GM23338 (cell line): ENCODE measurements around the gene MCUR1.
"Not testable (repeated sequence)": the region's sequence is repeated elsewhere in the genome, so short reads cannot be mapped to it uniquely, and the experiment has no call there.

ENCODE experiments used
- CREB1 ChIP-seq: fragments of 250-450 bp; sonication (Bioruptor Pico); IDR thresholded peaks from 2 replicates; pipeline ENCODE4 v1.5.0; 2020; ENCODE audit warnings: low read depth, mild to moderate bottlenecking, moderate library complexity
- CTCF ChIP-seq, 2 experiments: fragments of 200-600 bp in 1 of 2; sonication (generic) in 1 of 2; conservative IDR thresholded peaks; 2 replicates each; pipeline versions ENCODE4 v1.5.1 to v1.6.1; 2016 to 2017; ENCODE audit warnings: antibody characterized with exemption in 2 of 2, low read depth in 2 of 2, mild to moderate bottlenecking in 2 of 2, moderate library complexity in 1 of 2
- EZH2 ChIP-seq: fragments of 200-600 bp; sonication (generic); IDR thresholded peaks from one replicate; pipeline ENCODE4 v1.8.0; 2017; ENCODE audit warnings: antibody characterized with exemption, mild to moderate bottlenecking, low read depth; ENCODE audit not compliant: unreplicated experiment
- EZH2phosphoT487 ChIP-seq: fragments of 200-600 bp; sonication (generic); IDR thresholded peaks from one replicate; pipeline ENCODE4 v1.8.1; 2018; ENCODE audit warnings: antibody characterized with exemption; ENCODE audit not compliant: unreplicated experiment
- JUNB ChIP-seq: IDR thresholded peaks from one replicate; pipeline ENCODE4 v1.6.1; 2016; ENCODE audit warnings: antibody characterized with exemption; ENCODE audit not compliant: unreplicated experiment
- POLR2AphosphoS5 ChIP-seq: IDR thresholded peaks from 2 replicates; pipeline ENCODE4 v1.6.1; 2016; ENCODE audit warnings: antibody characterized with exemption, low read depth
- STAT1 ChIP-seq: IDR thresholded peaks from one replicate; pipeline ENCODE4 v1.6.1; 2016; ENCODE audit warnings: antibody characterized with exemption; ENCODE audit not compliant: unreplicated experiment
- ZNF114 ChIP-seq: fragments of 250-450 bp; sonication (Bioruptor Pico); IDR thresholded peaks from 2 replicates; pipeline ENCODE4 v1.5.0; 2020; ENCODE audit warnings: mild to moderate bottlenecking, moderate library complexity
- TF ChIP-seq, protein P1 (sequence below): IDR thresholded peaks from one replicate; pipeline ENCODE4 v1.6.1; 2018; ENCODE audit warnings: antibody characterized with exemption; ENCODE audit not compliant: unreplicated experiment
- TF ChIP-seq, protein P2 (sequence below): fragments of 250-450 bp; sonication (Bioruptor Pico); IDR thresholded peaks from 2 replicates; pipeline ENCODE4 v1.5.0; 2020; ENCODE audit warnings: mild to moderate bottlenecking, moderate library complexity

DNA sequence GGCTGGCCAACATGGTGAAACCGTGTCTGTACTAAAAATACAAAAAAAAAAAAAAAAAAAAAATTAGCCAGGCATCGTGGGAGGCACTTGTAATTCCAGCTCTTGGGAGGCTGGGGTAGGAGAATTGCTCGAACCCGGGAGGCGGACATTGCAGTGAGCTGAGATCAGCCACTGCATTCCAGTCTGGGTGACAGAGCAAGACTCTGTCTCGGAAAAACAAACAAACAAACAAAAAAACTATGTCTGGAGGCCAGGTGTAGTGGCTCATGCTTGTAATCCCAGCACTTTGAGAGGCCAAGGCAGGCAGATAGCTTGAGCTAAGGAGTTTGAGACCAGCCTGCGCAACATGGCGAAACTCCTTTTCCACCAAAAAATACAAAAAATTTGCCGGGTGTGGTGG lies 38.9 kb downstream of the MCUR1 start:
- not testable (repeated sequence) for TF ChIP-seq CTCF (conservative IDR thresholded peaks at IDR 0.05; ENCODE audit: low read depth in 2 of 2); EZH2; POLR2AphosphoS5; EZH2phosphoT487; ZNF114; JUNB; STAT1; CREB1
- TF ChIP-seq, protein P1, sequence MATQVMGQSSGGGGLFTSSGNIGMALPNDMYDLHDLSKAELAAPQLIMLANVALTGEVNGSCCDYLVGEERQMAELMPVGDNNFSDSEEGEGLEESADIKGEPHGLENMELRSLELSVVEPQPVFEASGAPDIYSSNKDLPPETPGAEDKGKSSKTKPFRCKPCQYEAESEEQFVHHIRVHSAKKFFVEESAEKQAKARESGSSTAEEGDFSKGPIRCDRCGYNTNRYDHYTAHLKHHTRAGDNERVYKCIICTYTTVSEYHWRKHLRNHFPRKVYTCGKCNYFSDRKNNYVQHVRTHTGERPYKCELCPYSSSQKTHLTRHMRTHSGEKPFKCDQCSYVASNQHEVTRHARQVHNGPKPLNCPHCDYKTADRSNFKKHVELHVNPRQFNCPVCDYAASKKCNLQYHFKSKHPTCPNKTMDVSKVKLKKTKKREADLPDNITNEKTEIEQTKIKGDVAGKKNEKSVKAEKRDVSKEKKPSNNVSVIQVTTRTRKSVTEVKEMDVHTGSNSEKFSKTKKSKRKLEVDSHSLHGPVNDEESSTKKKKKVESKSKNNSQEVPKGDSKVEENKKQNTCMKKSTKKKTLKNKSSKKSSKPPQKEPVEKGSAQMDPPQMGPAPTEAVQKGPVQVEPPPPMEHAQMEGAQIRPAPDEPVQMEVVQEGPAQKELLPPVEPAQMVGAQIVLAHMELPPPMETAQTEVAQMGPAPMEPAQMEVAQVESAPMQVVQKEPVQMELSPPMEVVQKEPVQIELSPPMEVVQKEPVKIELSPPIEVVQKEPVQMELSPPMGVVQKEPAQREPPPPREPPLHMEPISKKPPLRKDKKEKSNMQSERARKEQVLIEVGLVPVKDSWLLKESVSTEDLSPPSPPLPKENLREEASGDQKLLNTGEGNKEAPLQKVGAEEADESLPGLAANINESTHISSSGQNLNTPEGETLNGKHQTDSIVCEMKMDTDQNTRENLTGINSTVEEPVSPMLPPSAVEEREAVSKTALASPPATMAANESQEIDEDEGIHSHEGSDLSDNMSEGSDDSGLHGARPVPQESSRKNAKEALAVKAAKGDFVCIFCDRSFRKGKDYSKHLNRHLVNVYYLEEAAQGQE = not testable (repeated sequence)
- TF ChIP-seq, protein P2, sequence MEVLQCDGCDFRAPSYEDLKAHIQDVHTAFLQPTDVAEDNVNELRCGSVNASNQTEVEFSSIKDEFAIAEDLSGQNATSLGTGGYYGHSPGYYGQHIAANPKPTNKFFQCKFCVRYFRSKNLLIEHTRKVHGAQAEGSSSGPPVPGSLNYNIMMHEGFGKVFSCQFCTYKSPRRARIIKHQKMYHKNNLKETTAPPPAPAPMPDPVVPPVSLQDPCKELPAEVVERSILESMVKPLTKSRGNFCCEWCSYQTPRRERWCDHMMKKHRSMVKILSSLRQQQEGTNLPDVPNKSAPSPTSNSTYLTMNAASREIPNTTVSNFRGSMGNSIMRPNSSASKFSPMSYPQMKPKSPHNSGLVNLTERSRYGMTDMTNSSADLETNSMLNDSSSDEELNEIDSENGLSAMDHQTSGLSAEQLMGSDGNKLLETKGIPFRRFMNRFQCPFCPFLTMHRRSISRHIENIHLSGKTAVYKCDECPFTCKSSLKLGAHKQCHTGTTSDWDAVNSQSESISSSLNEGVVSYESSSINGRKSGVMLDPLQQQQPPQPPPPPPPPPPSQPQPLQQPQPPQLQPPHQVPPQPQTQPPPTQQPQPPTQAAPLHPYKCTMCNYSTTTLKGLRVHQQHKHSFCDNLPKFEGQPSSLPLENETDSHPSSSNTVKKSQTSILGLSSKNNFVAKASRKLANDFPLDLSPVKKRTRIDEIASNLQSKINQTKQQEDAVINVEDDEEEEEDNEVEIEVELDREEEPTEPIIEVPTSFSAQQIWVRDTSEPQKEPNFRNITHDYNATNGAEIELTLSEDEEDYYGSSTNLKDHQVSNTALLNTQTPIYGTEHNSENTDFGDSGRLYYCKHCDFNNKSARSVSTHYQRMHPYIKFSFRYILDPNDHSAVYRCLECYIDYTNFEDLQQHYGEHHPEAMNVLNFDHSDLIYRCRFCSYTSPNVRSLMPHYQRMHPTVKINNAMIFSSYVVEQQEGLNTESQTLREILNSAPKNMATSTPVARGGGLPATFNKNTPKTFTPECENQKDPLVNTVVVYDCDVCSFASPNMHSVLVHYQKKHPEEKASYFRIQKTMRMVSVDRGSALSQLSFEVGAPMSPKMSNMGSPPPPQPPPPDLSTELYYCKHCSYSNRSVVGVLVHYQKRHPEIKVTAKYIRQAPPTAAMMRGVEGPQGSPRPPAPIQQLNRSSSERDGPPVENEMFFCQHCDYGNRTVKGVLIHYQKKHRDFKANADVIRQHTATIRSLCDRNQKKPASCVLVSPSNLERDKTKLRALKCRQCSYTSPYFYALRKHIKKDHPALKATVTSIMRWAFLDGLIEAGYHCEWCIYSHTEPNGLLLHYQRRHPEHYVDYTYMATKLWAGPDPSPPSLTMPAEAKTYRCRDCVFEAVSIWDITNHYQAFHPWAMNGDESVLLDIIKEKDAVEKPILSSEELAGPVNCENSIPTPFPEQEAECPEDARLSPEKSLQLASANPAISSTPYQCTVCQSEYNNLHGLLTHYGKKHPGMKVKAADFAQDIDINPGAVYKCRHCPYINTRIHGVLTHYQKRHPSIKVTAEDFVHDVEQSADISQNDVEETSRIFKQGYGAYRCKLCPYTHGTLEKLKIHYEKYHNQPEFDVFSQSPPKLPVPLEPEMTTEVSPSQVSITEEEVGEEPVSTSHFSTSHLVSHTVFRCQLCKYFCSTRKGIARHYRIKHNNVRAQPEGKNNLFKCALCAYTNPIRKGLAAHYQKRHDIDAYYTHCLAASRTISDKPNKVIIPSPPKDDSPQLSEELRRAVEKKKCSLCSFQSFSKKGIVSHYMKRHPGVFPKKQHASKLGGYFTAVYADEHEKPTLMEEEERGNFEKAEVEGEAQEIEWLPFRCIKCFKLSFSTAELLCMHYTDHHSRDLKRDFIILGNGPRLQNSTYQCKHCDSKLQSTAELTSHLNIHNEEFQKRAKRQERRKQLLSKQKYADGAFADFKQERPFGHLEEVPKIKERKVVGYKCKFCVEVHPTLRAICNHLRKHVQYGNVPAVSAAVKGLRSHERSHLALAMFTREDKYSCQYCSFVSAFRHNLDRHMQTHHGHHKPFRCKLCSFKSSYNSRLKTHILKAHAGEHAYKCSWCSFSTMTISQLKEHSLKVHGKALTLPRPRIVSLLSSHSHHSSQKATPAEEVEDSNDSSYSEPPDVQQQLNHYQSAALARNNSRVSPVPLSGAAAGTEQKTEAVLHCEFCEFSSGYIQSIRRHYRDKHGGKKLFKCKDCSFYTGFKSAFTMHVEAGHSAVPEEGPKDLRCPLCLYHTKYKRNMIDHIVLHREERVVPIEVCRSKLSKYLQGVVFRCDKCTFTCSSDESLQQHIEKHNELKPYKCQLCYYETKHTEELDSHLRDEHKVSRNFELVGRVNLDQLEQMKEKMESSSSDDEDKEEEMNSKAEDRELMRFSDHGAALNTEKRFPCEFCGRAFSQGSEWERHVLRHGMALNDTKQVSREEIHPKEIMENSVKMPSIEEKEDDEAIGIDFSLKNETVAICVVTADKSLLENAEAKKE (CRISPR knock-in tag) = not testable (repeated sequence)
